HG02885 (cell line): ENCODE results near the gene ADAM8.

Experiments
- ATAC-seq: cut with Tn5 transposase; IDR thresholded peaks from one replicate; pipeline ENCODE4 v1.9.1; 2021; ENCODE audit warnings: mild to moderate bottlenecking; ENCODE audit not compliant: unreplicated experiment, poor library complexity

ADAM8 gene

DNA sequence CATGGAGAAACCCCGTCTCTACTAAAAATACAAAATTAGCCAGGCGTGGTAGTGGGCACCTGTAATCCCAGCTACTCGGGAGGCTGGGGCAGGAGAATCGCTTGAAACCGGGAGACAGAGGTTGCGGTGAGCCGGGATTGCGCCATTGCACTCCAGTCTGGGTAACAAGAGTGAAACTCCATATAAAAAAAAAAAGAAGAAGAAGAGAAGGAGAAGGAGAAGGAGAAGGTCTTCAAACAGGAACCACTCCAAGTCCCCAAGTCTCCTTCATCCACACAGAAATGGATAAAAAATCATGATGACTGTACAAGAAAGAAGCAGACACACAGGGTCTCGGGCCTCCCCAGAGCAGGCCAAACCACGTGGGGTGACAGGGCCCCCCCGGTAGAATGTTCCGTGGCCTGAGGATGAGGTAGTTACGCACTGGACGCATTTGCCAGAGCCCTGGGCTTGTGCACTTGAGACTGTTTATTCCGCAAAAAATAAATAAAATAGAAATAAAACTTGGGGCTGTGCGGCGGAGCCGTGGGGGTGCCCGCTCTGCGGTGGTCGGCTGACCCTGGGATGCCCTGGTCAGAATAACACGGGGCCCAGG lies 23.2 kb downstream of the ADAM8 start:
- no peak for ATAC-seq

DNA sequence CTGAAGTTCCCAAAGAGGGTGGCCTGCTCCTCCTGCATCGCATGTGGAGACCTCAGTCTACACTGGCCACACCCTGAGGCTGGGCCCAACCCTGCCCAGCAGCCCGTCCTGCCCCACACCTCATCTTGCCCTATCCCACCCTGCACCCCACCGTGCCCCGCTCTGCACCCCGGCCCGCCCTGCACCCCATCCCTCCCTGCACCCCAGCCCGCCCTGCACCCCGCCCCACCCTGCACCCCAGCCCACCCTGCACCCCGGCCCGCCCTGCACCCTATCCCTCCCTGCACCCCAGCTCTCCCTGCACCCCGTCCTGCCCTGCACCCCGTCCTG lies 24.5 kb downstream of the ADAM8 start:
- no peak for ATAC-seq

DNA sequence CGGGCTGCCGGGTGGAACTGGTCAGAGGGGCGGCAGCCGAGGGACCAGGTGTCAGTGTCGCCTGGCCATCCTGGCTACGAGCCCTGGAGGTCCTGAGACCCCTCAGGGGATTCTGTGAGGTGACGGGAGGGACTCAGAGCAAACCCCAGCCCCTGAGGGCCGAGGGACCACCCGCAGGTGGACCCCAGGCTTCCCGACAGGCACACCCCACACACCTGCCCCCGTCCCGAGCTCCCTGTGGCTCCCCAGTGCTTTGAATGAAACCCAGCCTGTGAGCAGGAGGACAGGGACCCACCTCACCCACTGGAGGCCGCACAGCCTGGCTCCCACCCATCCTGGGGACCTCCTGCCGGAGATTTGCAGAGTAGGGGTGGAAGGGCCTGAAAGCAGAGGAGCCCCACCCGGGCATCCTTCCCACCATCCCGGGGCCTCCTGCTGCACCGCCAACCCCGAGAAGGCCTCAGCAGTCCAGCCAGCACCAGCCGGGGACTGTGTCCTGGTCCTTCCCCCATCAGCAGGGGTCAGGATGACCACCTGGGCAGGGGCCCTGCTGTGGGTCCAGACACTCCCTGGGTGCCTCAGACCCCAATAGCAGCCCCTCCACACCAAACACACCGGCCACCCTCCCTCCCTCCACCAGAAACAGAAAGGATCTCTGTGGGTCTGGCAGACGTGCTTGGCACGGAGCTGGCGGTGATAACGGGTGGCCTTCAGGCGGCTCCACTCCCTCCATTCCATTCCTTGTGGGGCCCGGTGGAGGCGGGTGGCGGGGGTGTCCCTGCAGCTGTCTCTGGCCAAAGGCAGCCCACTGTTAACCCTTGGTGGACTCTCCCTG lies 25.1 kb downstream of the ADAM8 start:
- no peak for ATAC-seq

DNA sequence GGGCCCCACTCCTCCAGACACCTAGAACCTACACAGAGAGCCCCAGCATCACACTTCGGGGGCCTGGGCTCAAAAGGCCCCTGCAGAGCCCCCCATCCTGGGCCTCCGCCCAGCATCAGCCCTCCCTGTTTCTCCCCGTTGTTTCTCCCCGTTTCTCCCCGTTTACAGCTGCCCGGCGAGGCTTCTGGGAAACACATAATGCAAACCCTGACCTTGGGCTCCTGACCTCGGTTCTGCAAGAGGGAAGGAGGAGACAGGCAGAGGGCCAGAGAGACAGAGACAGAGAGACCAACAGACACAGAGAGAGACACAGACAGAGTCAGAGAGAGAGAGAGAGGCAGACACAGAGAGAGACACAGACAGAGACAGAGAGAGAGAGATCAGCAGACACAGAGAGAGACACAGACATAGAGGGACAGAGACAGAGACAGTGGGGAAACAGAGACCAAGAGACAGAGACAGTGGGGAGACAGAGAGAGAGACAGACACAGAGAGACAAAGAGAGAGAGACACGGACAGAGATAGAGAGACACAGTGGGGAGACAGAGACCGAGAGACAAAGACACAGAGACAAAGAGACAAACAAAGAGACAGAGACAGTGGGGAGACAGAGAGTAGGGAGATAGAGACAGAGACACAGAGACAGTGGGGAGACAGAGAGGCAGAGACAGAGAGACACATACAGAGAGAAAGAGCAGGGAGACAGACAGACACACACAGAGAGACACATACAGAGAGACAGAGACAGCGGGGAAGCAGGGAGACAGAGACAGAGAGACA lies 26.5 kb downstream of the ADAM8 start:
- no peak for ATAC-seq

DNA sequence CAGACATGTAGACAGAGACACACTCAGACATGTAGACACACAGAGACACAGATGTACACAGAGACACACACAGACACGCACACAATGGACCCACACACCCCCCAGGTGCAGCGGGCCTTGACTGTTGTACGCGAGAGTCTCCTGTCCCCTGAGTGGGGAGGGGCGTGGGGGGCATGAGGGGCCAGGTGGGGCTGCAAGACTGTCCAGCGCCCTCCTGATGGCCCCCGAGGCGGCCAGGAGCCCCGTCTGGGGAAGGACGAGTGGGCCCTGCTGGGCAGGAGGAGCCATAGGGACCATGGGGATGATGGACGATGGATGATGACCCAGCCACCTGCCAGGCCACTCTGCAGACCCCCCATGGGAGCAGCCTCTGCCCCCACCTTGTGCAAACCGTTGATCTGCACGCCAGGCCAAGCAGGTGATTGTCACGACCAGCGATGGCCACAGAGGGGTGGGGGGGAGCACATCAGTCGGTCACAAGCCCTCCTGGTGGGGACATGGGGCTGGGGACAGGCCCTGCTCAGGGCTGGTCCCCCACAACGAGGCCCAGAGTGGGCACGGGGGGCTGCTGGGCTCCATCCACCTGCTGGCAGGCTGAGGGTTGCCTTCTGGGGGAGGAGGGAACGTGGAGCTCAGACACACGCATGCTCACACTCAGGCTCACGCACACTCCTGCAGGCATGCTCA lies 27.4 kb downstream of the ADAM8 start:
- no peak for ATAC-seq

DNA sequence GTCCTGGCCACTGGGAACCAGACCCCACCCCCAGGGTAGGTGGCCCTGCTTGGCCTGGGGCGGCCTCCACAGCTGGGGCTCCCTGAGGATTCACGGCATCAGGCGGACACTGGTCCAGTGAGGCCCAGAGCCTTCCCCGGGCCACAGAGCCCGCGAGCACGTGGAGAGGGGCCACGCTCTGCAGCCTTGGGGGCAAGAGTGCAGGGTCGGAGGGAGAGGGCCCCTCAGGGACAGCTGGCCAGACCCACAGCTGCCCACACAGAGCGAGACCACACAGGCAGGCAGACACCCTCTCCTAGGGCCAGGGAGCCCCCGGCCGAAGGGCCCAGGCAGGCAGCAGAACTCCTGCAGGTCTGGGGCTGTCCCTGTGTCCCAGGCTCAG lies 28.3 kb downstream of the ADAM8 start:
- ATAC-seq = no peak

DNA sequence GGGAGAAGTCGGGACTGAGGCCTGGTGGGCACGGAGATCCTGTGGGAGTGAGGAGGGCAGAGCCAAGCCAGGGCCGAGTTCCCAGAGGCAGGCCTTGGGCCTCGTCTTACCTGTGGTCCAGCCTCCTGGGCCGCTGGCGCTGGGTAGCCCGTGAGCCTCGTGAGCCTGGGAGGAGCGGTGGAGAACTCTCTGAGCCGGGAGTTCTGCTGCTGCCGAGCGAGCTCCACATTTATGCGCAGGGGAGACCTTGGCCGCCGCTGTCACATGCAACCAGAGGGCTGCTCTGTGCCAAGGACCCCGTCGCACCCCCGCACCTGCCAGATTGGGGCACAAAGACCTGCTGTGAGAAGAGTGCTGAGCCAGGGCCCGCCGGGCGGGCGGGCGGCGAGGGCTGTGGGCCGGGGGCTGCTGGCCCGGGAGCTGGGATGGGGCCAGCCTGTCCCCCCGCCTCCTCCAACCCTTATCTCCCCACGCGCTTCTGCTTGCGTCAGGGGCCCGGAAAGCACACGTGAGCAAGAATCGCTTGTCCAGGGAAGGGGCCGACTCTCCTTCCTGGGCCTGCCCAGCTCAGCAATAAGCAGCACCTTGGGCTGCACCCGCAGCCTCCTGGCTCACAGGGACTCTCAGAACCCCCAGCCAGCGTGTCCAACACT lies 28.9 kb downstream of the ADAM8 start:
- no peak for ATAC-seq

DNA sequence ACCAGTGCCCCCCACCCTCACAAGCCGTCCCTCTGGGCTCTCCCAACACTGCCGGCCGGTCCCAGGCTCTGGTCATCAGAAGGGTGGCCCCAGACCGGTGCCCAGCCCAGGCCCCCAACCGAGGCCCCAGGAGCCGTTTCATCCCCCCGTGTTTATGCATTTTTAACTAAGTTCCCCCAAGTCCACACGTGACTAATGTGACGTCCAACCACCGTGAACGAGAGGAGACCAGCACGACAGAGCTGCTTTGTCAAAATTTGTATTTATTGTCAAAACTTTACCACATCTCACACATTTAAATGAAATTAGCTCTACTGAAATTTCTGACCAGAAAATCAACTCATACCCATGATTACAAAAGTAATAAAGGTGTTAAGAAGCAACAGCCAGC lies 30.4 kb downstream of the ADAM8 start:
- ATAC-seq = no peak

DNA sequence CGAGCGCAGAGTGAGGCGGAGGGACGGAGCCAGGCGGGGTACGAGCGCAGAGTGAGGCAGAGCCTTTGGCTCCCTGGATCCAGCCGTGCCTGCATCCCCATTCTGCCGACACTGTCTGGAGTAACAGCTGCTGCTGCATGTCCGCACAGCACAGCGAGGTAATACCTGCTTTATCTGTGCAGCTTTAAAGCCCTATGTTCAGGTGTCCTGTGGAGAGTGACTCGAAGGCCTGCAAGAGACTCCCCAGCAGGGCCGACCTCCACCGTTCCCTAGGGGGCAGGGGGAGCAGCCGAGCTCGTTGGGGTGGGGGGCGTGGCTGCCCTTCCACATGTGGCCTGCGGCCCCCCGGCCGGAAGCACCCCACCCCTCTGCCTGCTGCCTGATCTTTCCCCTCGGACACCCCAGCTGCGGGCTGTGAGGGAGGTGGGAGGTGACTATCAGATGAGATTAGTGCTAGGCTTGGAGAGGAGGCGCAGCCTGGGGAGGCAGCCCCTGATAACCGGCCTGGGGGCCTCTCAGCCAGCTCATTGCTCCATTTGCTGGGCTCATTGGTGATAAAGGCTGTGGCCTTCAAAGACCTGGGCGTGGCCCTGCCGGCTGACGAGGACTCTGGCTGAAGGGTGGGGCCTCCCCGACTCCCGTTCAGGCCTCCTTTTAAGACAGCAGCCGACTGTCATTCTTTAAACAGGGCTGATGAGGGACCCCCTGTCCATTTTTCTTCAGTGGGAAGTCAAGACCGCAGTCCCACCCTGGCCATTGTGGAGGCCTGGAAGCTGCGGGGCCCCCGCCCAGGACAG lies 31.0 kb downstream of the ADAM8 start:
- ATAC-seq = no peak

DNA sequence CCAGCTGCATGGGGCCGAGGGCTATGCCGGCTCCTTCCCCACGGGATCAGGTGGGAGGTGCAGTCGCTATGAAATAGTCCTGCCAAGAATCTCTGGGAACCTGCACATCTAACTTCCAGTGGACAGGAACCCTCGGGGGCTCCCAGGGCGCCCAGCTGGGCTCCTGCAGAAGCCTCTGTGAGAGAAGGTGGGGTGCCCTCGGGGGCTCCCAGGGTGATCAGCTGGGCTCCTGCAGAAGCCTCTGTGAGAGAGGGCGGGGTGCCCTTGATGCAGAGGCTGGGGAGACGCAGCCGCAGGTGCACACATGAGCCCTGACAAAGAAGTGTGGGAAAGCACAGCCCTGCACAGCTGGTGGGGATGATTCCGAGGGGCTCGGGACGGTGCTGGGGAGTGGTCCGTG lies 33.1 kb downstream of the ADAM8 start:
- no peak for ATAC-seq

DNA sequence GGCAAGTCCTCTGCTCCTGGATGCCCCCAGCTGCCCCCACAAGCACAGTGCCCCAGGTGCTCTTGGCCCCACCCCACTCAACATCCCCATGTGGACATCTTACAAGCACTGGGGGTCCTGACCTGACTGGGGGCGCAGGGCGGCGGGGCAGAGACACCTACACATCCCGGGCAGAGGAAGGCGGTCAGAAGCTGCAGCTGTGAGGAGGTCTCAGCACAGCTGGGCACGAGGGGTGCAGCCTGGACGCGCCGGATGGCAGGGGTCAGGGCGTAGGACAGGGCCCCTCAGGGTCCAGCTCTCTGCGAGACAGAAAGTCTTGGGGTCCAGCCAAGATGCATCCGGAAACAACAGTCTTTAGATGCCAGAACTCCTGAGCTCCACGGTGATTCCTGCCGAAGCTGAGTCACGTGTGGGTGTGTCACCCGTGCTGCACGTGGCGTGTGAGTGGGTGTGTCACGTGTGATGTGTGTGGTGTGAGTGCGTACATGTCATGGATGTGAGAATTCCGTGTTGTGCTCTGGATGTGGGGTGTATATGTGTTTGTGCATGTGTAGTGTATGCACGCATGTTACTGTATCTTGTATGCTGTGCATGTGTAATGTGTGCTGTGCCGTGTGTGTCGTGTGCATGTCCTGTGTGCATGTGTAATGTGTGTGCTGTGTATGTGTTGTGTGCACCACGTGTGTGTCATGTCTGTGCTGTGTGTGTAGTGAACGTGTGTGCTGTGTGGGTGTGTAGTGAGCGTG lies 33.9 kb downstream of the ADAM8 start:
- ATAC-seq = no peak

DNA sequence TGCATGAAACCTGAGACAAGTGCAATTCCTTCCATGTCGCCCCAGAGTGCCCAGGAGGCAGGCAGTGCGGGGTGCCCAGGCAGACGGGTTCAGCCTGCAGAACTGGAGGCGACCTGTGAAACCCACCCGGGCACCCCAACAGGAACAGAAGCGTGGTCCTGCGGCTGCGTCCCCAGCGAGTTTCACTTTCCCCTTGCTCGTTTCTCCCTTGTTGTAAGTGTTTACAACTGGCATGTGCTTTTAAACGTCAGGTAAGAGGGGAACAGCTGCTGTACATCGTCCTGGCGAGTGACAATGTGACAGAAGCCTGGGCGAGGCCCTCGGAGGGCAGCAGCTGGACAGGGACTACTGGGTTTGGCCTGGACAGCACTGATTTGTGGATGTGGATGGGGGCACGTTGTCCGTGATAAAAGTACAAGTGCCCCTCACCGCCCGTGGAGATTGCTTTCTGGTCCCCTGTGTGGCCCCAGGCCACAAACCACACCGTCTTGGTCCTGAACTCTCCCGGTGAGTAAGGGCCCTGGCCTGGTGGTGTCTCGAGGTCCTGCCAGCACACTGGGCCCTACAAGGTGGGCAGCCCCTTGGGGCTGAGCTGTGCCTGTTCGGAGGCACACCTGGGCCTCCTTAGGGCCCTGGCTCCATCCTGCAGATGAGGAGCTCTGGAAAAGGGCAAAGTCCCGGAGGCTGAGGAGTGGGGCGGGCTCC lies 35.0 kb downstream of the ADAM8 start:
- ATAC-seq = peak; percentile 48

DNA sequence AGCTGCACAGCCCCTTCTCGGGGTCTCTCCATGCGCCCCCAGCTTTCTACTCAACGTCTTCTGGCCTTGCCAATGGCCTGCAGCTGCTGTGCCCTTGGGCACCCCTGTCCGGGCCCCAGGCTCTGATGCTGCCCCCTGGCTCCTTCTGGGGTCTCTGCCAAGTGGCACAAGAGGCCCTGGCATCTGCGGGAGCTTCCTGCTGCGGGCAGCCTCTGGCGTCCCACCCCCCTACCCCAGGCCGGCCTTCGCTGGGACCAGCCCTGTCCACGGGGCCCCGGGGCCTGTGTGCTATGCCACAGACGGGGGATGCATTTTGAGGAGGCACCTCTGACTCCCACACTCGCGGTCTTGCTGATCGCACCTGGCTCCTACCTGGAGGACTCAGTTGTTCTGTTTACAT lies 36.7 kb downstream of the ADAM8 start:
- ATAC-seq = no peak

DNA sequence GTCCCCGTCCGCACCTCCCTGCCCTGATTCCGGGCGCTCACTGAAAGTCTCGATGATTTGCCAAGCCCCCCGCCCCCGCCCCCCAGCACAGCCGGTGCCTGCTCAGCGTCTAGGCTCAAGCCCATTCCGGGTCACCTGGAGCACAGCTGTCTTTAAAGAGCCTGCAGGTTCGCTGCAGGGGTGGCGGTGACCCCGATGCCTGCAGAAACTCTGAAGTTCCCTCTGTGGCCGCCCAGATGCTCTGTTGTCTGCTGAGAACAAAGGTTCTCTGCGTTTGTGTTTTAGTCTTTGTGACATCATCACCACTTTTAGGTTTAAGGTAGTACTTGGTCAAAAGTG lies 38.2 kb downstream of the ADAM8 start:
- ATAC-seq = no peak

DNA sequence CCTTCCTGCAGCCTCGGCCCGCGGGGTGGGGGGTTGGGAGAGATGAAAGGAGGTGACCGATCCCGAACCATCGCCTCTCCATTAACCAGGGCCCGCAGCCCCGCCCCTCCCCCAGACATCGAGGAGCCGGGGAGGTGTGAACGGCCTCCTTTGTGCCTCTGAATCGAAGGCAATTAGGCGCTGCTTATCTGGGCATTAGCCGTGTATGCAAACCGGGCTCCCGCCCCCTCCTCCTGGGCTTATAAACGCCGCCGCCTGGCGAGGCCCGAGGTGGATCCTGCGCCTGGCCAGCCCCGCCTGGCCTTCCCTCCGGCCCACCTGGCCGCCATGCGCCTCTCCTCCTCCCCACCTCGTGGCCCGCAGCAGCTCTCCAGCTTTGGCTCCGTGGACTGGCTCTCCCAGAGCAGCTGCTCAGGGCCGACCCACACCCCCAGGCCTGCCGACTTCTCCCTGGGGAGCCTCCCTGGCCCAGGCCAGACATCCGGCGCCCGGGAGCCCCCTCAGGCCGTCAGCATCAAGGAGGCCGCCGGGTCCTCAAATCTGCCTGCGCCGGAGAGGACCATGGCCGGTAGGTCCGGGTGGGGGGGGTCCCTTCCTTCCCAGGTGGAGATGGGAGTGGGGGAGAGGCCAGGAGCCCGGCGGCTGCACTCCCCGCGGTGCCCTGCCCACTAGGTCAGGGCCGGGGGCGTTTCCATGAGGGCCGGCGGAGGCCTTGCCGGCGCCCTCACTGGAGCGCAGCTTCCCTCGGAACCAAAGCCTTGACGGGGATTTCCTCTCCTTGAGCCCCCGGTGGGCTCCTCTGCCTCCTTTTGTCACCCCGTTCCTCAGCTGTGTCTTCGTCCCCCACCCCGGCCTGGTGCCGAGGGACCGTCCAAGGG lies 38.8 kb downstream of the ADAM8 start, which contains the start of gene VENTX:
VENTX (plus strand) TSS at position 268 of the 878 bp plus-strand sequence; CDS start at position 328, 60 bp downstream.
- no peak for ATAC-seq

DNA sequence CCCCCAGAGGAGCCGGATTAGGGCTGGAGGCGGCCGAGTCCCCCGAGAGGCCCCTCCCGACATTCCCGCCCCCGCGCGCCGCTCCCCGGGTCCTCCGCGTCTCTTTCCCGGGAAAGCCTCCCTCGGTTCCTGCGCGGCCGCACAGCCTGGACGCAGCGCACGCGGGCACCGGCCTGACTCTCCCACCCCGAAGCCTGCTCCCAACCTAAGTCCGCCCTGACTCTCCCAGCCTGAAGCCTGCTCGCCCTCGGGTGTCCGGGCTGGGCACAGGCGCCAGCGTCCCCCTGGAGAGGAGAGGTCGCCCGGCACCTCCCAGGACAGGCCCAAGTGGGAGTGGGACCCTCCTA lies 39.5 kb downstream of the ADAM8 start:
- ATAC-seq = no peak

DNA sequence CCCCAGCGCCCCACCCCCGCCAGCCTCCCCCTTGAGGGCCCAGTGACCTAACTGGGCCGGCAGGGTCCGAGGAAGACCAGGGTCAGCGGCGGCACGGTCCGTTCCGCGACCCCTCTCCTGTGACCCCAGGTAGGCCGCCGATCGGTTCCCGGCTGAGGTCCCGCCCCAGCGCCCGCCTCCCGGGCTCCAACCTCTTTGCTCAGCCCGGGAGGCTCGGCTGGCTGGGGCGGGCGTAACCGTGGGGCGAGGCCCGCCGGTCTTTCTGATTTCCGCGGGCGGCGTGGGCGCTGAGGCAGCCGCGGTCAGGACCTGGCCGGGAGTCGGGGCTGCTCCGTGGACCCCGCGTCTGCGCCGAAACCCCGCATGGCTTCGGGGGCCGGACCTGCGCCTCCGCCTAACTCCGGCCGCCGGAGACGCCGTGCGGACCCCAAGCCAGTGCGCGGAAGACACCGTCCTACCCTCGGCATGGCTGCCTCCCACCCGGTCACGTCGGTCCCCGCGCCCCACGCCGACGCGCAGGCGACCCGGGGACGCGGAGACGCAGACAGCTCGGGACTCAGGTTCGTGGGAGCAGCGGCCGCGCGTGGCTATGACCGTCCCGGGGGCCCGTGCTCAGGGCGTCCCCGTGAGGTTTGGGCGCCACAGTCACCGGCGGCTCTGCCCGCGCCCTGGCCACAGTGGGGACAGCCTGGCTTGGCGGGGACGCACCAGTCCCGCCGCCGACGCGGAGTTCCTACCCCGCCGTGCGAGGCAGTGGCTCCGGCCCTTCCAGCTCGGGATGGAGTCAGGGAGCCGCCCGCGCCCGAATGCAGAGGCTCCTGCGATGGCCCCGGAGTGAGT lies 40.0 kb downstream of the ADAM8 start:
- ATAC-seq = no peak
